Jurkat, Clone E6-1 (cell line): ENCODE data around the gene PTPRB.
"Not testable (repeated sequence)": the region's sequence is repeated elsewhere in the genome, so short reads cannot be mapped to it uniquely, and the experiment has no call there.

ENCODE experiments used
- DNase-seq: peaks from one replicate; pipeline ENCODE4 v3.0.0-alpha.2; 2011; ENCODE audit warnings: low read depth, low spot score
- H3K4me3 ChIP-seq: 2 replicates; pipeline ENCODE4 v1.5.1; 2011; ENCODE audit warnings: mild to moderate bottlenecking, low read length, control low read depth, moderate library complexity

PTPRB gene

GRCh38 chr12:70556179-70556869 lies 80.9 kb downstream of the PTPRB start:
- no peak for DNase-seq
- no peak overlapping the region for H3K4me3 ChIP-seq

- H3K4me3 ChIP-seq = no peak overlapping the region
- DNase-seq = no peak
Measured at GRCh38 chr12:70555081-70555480, 82.1 kb downstream of the PTPRB start.

DNA sequence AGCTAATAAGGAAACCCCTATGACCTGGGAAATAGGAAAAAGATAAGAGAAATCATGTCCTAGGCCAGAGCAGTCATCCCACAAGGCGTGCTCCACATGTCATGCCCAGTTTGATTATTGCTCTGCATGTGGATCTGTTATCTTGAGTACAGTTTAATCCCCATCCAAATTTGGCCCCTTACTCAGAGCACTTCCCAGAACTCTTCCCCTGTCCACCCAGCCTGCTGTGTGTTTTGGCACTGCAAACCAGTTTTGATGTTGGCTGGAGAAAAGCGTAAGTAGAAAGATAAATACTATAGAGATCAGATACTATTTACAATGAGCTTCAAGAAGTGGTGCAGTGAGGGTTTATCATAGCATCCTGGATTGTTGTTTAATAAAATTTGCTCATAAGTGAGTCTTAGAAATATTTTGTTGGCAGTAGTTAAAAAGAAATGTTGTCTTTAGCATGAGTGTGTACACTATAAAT lies 83.8 kb downstream of the PTPRB start:
- no peak for DNase-seq
- no peak overlapping the region for H3K4me3 ChIP-seq

DNA sequence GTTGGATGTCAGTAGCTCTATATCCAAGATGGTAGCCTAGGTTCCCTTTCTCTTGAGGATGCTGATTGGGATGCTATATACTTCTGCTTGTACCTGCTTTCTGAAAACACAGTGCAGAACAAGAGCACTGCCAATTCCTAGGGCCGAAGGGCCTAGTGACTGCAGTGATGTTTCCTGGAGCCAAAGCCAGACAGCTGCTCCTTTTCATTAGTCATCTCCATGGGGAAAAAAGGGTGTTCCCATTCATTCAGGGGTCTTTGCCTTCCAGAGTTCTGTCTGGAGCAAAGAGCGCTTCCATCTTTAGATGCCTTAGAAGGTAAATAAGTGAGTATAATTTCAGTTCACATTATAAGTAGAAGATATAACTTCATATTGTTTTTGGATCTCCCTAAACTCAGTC lies 85.5 kb downstream of the PTPRB start:
- no peak overlapping the region for H3K4me3 ChIP-seq
- no peak for DNase-seq

GRCh38 chr12:70550180-70550577 lies 87.0 kb downstream of the PTPRB start:
- H3K4me3 ChIP-seq = no peak overlapping the region
- DNase-seq = no peak

GRCh38 chr12:70549340-70550179 lies 87.7 kb downstream of the PTPRB start:
- no peak for DNase-seq

GRCh38 chr12:70543444-70543843 lies 93.8 kb downstream of the PTPRB start:
- DNase-seq = no peak
- H3K4me3 ChIP-seq = no peak overlapping the region

More at GRCh38 chr12:70549340-70550179, 87.7 kb downstream of the PTPRB start:
- H3K4me3 ChIP-seq = no peak overlapping the region

GRCh38 chr12:70540996-70541395 lies 96.2 kb downstream of the PTPRB start:
- DNase-seq = no peak
- no peak overlapping the region for H3K4me3 ChIP-seq

GRCh38 chr12:70536650-70537049 lies 100.6 kb downstream of the PTPRB start:
- DNase-seq = no peak
- no peak overlapping the region for H3K4me3 ChIP-seq

DNA sequence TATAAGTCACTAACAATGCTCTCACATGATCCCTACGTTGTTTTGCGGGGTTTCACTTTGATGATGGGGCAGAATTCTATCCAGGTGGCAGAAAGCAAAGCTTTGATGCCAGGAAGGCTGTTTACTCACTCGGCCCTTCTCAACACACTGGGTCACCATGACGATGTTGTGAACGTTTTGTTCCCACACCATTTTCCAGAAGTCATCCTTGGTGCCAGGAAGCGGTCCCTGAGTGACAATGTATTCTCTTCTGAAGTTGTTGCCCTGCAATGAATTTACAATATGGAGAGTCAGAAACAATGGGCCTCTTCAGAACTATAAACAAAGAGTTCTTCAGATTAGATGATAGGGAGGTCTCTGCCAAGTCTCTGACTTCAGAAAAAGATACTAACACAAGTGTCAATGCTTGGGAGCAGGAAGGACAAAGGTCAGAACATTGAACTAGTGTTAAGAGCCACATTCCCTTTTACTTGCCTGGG lies 101.3 kb downstream of the PTPRB start:
- no peak for DNase-seq
- H3K4me3 ChIP-seq = no peak overlapping the region

DNA sequence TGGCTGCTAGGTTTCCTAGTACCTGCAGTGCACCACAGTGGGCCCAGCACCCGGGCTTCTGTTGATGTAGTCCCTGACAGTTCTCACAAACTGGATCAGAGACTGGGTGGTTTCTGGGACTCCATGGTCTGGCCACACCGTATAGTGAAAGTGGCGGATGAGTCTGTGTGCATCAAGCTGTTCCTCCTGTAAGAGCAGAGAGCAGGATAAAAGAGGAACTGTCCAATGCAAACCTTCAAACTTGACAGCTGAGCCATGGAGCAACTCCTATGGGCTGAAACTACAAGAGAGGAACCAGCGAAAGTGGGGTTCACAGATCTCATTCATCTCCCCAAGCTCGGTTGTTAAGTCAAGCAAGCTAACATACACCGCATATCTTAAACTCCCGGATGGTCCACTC lies 102.8 kb downstream of the PTPRB start:
- DNase-seq = no peak
- H3K4me3 ChIP-seq = no peak overlapping the region

DNA sequence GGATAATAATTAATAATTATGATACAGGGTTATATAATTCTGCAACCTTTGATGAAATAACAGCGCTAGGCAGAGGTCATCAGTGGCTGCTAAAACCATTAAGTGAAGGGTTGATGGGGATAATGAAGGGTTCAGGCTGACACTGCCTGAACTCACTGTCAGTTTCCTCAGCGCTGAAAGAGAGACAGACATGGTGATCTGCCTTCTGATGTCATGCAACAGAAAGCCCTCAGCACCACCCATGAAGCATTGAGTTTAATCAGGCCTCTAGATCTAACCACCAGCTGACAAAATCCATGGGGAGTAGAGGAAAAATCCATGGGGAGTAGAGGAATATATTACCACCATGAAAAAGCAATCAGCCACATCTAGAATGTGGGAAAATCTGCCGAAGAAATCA lies 107.6 kb downstream of the PTPRB start:
- no peak overlapping the region for H3K4me3 ChIP-seq
- DNase-seq = no peak

GRCh38 chr12:70520847-70521246 lies 116.4 kb downstream of the PTPRB start:
- no peak overlapping the region for H3K4me3 ChIP-seq
- no peak for DNase-seq

DNA sequence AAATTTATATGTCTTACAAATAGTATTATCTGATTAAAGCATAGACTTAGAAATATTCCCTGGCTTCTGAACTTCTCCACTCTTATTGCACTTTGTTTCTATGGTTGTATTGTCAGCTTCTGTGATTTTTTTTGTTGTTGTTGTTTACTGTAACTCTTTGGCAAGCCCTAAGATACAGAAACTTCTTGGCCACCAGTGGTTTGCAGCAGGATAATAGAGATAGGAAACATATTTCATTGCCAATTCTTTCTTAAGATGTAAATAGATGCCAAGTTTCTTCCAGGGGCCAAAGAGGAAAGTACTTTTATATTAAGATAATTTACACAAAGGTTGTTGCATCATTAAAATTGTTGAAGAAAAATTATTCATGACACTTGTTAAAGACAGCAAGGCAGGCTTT lies 123.8 kb downstream of the PTPRB start:
- H3K4me3 ChIP-seq = no peak overlapping the region
- DNase-seq = no peak

DNA sequence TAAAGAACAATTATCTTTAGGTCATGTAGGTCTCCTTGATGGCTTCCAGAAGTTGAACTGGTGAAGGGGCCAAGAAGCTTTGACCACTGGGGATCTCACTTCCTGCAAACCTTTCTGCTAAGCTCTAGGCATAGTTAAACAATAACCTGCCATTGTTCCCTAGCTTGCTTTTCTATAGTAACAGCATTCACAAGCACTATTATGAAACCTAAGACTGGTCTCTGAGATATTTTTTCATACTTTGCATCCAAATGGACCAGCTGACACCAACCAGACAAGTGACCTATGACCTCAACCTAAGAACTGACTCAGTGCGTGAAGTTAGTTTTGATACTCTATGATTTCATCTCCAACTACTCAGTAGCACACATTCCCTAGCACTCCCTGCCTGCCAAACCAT lies 129.1 kb downstream of the PTPRB start:
- DNase-seq = no peak
- H3K4me3 ChIP-seq = no peak overlapping the region

- DNase-seq = no peak
- H3K4me3 ChIP-seq = no peak overlapping the region
Measured at GRCh38 chr12:70507442-70507841, 129.8 kb downstream of the PTPRB start.

DNA sequence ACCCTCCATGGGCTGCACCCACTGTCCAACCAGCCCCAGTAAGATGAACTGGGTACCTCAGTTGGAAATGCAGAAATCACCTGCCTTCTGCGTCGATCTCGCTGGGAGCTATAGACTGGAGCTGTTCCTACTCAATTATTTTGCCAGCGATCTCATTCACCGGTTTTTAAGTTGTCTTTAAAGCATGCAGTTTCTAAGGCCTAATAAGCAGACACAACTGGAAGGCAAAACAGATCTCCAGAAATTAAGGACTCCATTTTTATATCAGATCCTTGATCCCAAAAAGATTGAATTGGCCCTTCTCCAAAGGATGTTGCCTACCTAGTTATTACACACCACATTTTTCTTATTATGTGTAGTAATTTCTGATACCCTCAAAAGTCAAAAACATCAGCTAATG lies 139.7 kb downstream of the PTPRB start:
- no peak for DNase-seq

GRCh38 chr12:70492904-70493303 lies 144.3 kb downstream of the PTPRB start:
- not testable (repeated sequence) for H3K4me3 ChIP-seq, DNase-seq

More for the DNA sequence above, 139.7 kb downstream of the PTPRB start:
- no peak overlapping the region for H3K4me3 ChIP-seq

GRCh38 chr12:70490928-70491327 lies 146.3 kb downstream of the PTPRB start:
- not testable (repeated sequence) for DNase-seq

GRCh38 chr12:70487440-70487839 lies 149.8 kb downstream of the PTPRB start:
- H3K4me3 ChIP-seq = no peak overlapping the region

More at GRCh38 chr12:70490928-70491327, 146.3 kb downstream of the PTPRB start:
- H3K4me3 ChIP-seq = not testable (repeated sequence)

More at GRCh38 chr12:70487440-70487839, 149.8 kb downstream of the PTPRB start:
- no peak for DNase-seq
